ENCODE data around the gene CDH20. TPM values are rescaled to one million over a fixed set of nuclear protein-coding genes. Genes with fewer than 3 reads are reported as not detected.

CDH20 gene
- total RNA-seq, 2 donors from 2014 or later, result 0.28 to 0.68 TPM

GRCh38 chr18:61470031-61470674, 136.9 kb downstream of the CDH20 start:
- 88% methylated on average over 16 of the region's 16 CpGs for WGBS
- no peaks in the 10 kb centered on the region for H3K36me3 ChIP-seq
- no peak for TF ChIP-seq POLR2A (IDR thresholded peaks at IDR 0.05)
- no peak for TF ChIP-seq CTCF (IDR thresholded peaks at IDR 0.05)
- no peaks in the 10 kb centered on the region for H3K4me1 ChIP-seq (replicated peaks)
- DNase-seq (ENCODE audit: low spot score), result no peak
- no peak overlapping the region for H3K4me3 ChIP-seq
- no peaks in the 10 kb centered on the region for H3K27me3 ChIP-seq (replicated peaks; ENCODE audit: insufficient read depth)
- no peak overlapping the region for H3K27ac ChIP-seq
- intact Hi-C loops (cut with DNase I), result loop anchor here (10.0 kb wide), 1 partner anchor 135 kb away; the partner anchor contains the start of gene CDH20
- no peaks in the 10 kb centered on the region for H3K9me3 ChIP-seq

GRCh38 chr18:61471541-61471940, 138.3 kb downstream of the CDH20 start:
- no peaks in the 10 kb centered on the region for H3K27me3 ChIP-seq (replicated peaks; ENCODE audit: insufficient read depth)
- H3K4me1 ChIP-seq (replicated peaks), result no peaks in the 10 kb centered on the region
- DNase-seq (ENCODE audit: low spot score), result no peak
- intact Hi-C loops (cut with DNase I), result loop anchor here (10.0 kb wide), 1 partner anchor 137 kb away; the partner anchor contains the start of gene CDH20
- no peaks in the 10 kb centered on the region for H3K9me3 ChIP-seq
- WGBS, result 54% methylated on average over 4 of the region's 4 CpGs
- no peak overlapping the region for H3K27ac ChIP-seq
- TF ChIP-seq CTCF (IDR thresholded peaks at IDR 0.05) (no peak), POLR2A (IDR thresholded peaks at IDR 0.05) (no peak), POLR2AphosphoS5 (IDR thresholded peaks at IDR 0.05) (no peak)
- H3K36me3 ChIP-seq, result no peaks in the 10 kb centered on the region
- no peak overlapping the region for H3K4me3 ChIP-seq

GRCh38 chr18:61471942-61472341, 138.7 kb downstream of the CDH20 start:
- 74% methylated on average over 5 of the region's 5 CpGs for WGBS
- intact Hi-C loops (cut with DNase I), result loop anchor here (10.0 kb wide), 1 partner anchor 137 kb away; the partner anchor contains the start of gene CDH20
- DNase-seq (ENCODE audit: low spot score), result no peak
- Histone ChIP-seq H3K27ac (no peak overlapping the region), H3K27me3 (replicated peaks; ENCODE audit: insufficient read depth) (no peaks in the 10 kb centered on the region), H3K4me1 (replicated peaks) (no peaks in the 10 kb centered on the region), H3K4me3 (no peak overlapping the region), H3K36me3 (no peaks in the 10 kb centered on the region), H3K9me3 (no peaks in the 10 kb centered on the region)
- TF ChIP-seq POLR2AphosphoS5 (IDR thresholded peaks at IDR 0.05), result no peak
- TF ChIP-seq CTCF (IDR thresholded peaks at IDR 0.05), result no peak
- TF ChIP-seq POLR2A (IDR thresholded peaks at IDR 0.05), result no peak

- Histone ChIP-seq H3K4me3 (no peak overlapping the region), H3K27me3 (replicated peaks; ENCODE audit: insufficient read depth) (no peaks in the 10 kb centered on the region), H3K27ac (no peak overlapping the region), H3K4me1 (replicated peaks) (no peaks in the 10 kb centered on the region), H3K9me3 (no peaks in the 10 kb centered on the region), H3K36me3 (no peaks in the 10 kb centered on the region)
- DNase-seq (ENCODE audit: low spot score), result no peak
- 19% methylated on average over 6 of the region's 6 CpGs for WGBS
- intact Hi-C loops (cut with DNase I), result loop anchor here (10.0 kb wide), 1 partner anchor 140 kb away; the partner anchor contains the start of gene CDH20
- TF ChIP-seq CTCF (IDR thresholded peaks at IDR 0.05) (no peak), POLR2A (IDR thresholded peaks at IDR 0.05) (no peak), POLR2AphosphoS5 (IDR thresholded peaks at IDR 0.05) (no peak)
Measured at GRCh38 chr18:61474341-61474740, 141.1 kb downstream of the CDH20 start.

GRCh38 chr18:61474918-61475317, 141.7 kb downstream of the CDH20 start:
- H3K9me3 ChIP-seq, result no peaks in the 10 kb centered on the region
- no peaks in the 10 kb centered on the region for H3K36me3 ChIP-seq
- intact Hi-C loops (cut with DNase I), result loop anchor here (10.0 kb wide), 1 partner anchor 140 kb away; the partner anchor contains the start of gene CDH20
- H3K27ac ChIP-seq, result no peak overlapping the region
- 40% methylated on average over 2 of the region's 2 CpGs for WGBS
- DNase-seq (ENCODE audit: low spot score), result no peak
- TF ChIP-seq CTCF (IDR thresholded peaks at IDR 0.05) (no peak), POLR2A (IDR thresholded peaks at IDR 0.05) (no peak), POLR2AphosphoS5 (IDR thresholded peaks at IDR 0.05) (no peak)
- H3K27me3 ChIP-seq (replicated peaks; ENCODE audit: insufficient read depth), result no peaks in the 10 kb centered on the region
- H3K4me3 ChIP-seq, result no peak overlapping the region
- no peaks in the 10 kb centered on the region for H3K4me1 ChIP-seq (replicated peaks)

Data from prostate gland (tissue), 2 donors.